IPS DF 19.7 (cell line): ENCODE results near the gene RNU5D-1.

Experiments
- DNase-seq: peaks from one replicate; pipeline ENCODE4 v3.0.0-alpha.2; 2013; ENCODE audit warnings: low read depth, low spot score

RNU5D-1 gene

DNA sequence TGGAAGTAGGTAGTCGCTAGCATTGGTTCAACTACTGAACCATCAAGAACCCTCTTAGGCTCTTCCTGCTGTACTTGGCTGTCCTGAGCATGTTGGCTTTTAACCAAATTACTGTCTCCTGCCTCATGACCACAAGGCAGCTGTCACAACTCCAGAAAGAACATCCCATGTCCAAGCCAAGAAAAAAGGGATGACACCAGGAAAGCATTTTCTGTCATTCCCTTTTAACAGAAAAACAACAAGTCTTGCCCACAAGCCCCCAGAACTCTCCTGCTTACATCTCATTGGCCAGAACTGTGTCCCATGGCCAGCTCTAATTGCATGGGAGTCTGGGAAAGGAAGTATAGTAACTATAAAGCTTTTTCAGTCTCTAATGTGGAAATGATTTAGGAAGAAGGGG is 2.4 kb upstream of the RNU5D-1 start:
- no peak for DNase-seq

DNA sequence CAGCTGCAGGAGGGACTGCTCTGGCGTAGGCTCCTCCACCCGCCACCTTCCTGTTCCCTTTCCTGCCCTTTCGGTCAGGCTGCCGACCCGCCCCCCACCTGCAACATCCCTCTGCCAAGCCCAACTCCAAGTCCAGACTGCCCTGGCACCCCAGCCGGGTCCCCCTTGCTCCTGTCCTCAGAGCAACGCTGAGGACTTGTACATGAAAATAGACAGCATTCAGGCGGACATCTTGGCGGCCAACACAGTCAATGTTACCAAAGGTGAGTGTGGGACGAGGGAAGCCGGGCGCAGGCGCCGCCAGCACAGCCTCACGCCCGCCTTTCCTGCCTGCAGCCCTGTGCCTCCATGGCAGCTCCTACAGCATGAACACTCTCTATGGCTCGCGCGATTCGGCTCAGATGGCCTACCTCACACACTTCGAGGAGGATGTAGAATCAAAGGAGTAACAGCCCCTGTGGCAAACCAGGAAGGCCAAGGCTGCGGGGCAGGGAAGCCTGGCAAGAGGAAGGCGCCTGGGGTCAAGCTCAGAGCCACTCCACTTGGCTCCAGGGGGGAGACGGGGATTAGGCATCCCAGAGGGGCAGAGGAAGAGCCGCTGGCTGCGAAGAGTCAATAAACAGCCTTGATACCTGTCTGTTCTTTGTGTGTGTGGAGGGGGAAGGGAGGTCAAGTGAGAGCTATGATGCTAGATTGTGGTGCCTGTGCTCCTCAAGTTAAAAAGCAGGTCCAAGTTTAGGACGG is 5.8 kb downstream of the RNU5D-1 start:
- DNase-seq = no peak

DNA sequence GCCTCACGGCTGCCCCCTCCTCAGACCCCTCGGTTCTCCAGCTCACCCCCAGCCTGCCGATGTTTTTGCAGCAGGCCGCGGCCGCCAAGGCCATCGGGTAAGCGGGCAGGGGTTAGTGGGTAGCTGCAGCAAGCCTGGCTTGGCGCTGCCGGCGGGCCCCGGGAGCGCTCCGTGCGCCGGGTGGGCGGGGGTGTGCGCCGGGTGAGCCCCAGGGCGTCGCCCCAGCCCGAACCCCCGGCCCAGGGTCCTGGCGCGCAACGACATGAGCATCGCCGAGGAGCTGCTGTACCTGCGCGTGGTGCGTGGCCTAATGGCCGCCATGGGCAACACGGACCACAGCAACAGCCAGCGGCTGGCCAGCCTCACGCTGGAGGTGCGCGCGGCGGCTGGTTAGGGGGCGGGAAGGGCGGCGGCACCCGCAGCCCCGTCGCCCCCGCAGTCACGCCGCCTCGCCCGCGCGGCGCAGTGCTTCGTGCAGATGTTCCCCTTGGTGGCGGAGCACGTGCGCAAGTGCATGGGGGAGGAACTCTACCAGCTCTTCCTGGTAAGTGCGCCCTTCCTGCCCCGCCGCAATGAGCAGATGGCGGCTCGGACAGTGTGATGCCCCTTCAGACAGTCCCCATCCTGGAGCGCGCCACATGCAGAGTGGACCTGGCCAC is 6.5 kb downstream of the RNU5D-1 start:
- DNase-seq = no peak

DNA sequence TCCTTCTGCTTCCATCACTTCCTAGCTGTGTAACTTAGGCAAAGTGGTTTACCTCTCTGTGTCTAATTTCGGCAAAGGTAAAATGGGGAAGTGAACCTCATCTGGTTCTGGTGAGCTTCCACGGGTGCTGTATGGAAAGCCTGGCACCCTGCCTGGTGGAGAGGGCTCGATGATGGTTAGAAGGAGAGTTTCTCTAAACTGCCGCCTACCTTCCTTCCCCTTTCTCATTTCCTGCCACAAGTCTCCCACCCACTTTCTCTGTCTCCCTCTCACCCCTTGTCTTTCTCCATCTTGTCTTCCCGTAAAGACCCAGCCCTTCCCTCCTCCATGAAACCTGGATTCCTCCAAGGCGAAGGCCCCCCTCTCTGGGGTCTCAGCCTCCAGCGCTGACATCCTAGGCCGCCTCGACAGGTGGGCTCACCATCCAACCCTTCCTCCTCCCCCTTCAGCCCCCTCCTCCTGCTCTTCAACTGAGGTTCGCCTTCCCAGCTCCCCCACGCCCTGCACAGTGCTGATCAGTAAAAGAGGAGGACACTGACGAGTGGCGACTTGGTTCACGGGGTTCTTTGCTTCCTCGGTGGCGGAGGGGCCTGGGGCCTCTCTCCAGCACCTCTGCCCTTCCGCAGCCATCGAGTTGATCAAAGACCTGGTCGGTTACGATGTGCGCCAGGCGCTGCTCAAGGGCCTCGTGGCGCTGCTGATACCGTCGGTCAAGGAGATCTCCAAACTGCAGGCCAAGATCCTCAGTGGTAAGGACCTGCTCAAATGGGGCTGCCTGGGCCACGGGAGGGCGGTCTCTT is 7.3 kb downstream of the RNU5D-1 start:
- DNase-seq = no peak

DNA sequence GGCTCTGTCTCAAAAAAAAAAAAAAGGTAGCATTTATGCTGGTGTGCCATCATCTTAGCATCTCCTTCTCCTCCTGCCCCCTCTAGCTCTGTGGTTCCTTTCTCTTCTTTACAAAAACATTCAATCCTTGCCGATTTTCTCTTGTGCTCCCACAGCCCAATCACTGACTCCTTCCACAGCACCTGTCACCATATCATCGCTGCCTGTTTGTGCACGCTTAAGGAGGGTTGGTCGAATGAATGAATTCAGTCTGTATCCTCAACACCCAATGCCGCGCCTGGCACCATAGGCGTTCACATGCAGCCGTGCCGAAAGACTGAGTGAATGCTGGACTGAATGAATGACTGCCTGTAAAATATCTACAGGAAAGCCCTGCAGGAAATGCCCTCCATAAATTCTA is 7.9 kb downstream of the RNU5D-1 start:
- no peak for DNase-seq

DNA sequence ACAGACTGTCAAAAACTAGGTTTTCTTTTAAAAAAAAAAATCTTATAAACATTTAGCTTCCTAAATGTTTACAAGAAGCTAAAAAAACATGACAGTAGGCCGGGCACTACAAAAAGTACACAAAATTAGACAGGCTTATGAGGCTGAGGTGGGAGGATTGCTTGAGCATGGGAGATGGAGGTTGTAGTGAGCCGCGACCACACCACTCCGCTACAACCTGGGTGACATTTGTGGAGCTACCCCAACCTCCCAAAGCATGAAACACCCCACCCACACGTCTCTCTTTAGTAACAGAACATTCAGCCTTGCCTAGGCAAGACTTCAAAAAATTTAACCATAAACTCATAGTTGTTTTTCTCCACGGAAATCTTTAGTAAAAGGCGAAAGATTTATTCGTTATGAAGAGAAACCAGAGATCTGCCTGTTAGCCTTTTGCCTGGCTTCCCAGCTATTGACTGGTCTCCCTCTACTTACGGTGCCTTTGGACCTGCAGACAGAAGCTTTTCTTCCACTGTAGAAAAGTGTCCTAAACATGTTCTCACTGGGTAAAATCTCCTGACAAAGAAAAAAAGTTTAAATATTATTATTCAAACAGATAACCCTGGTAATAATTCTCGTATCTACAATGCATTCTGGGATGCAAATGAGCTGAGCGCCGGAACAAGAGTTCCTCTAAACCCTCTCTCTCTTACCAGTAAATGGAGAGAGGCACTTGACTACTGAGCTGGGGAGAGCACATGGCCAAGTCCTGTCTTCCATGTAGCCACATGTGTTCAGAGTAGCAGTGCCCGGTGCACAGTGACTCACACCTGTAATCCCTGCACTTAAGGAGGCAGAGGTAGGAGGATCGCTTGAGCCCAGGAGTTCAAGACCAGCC is 9.2 kb downstream of the RNU5D-1 start:
- peak; percentile 86 for DNase-seq

DNA sequence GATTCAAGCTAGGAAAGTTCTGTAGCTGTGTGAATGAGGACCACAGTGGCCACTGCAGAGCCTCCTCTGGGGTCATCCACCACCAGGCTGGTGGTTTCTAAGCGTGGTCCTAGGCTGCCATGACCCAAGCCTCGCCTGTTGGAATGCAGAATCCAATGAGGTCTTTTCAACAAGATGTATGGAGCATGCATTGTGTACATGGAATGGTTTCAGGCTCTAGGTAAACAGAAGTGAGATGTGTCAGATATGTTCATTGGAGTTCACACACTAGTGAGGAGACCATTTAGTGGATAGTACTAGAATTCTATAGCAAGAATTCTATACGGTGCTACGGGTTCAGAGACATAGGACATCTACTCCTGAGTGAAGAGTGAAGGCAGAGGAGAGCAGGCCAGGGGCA is 10.7 kb downstream of the RNU5D-1 start:
- no peak for DNase-seq

DNA sequence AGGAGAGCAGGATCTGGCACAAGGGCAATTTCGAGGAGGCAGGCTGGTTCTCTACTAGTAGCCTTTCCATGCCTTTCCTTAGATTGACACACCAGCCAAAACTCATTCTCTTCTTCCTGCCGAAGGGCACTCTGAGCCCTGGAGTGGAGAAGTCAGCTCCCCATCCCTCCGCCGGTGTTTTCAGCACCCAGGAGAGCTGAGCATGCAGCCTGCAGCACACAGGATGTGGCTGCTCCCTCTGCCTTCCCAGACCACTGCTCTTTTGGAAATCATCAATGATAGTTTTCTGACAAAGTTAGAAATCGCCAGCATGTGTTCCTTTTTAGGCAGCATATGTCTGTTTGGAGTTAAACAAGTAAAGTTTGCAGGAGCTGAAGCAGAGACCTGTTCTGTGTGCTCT is 11.7 kb downstream of the RNU5D-1 start:
- DNase-seq = no peak

DNA sequence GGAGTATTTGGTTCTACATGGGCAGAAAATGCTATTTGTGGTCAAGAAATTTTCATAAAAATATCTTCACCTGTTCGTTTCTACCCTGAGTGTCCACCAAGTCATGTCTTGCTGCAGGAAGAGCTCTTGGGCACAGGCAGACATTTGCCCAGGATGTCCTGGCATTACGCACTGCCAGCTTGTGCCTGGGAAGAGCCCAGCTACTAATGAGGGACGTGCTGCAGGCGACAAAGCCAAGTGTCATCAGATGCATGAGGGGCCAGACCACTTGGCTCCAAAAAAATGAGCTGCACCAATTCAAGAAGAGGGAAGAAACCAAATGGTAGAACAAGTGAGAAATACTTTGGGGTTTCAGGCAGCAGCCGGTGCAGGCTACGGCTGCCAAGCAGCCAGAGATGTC is 12.9 kb downstream of the RNU5D-1 start:
- no peak for DNase-seq

DNA sequence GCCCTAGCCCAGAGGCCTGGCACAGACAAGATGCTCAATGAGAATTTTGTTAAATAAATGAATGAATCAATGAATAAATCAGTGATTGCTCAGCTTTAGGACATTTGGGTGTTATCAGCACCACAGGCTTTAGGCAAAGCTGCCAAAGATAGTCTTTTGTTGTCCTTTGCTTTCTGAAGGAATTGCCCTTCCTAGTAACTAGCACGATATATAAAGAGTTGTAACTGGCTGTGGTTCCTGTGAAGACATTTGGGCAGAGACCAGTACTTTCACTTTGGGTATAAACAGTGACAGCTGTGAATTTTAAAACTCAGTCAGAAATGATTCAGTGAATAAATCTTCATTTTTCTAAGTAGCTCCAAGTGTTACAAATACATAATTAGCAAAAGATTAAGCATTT is 13.3 kb downstream of the RNU5D-1 start:
- no peak for DNase-seq

DNA sequence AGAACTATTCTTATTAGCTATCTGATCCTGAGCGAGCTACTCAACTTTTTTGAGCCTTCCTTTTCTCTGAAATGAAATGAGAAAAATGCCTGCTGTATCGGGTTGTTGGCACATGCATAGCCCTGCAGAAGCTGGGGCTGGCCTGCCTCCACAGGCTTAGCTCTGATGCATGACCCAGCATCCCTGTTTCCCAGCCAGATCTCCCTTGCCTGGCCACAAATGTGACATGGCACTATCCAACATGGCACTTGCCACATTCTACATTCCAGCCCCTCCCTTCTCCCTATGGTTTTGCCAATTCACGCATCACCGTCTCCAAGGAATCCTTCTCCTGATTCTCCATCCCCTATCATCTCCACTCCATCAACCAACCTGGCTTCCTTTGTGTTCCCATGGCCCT is 13.8 kb downstream of the RNU5D-1 start:
- no peak for DNase-seq

DNA sequence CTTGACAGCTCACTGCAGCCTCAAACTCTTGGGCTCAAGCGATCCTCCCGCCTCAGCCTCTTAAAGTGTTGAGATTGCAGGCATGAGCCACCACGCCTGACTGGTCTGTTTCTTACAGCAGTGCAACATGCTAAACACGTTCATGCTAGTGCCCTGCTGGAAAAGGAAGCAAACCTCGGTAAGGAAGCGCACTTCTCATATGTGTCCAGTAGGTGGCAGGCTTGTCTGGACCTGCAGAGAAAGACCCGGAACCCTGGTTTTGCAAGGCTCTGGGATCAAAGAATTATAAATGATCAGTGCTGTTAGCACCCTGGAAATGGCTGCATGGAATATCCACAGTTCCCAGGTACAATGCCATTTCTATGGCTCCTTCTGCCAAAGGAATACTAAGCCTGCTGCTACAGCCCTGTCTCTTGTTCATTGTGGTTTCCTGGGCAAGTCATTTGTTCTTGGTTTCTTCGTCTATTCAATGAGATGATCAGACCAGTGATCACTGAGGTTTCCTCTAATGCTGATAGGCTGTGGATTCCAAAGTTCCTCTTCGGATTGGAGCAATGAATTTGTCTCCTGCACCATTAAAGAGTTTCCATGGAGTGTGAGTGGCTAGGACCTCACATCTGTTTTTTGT is 15.9 kb downstream of the RNU5D-1 start:
- no peak for DNase-seq

DNA sequence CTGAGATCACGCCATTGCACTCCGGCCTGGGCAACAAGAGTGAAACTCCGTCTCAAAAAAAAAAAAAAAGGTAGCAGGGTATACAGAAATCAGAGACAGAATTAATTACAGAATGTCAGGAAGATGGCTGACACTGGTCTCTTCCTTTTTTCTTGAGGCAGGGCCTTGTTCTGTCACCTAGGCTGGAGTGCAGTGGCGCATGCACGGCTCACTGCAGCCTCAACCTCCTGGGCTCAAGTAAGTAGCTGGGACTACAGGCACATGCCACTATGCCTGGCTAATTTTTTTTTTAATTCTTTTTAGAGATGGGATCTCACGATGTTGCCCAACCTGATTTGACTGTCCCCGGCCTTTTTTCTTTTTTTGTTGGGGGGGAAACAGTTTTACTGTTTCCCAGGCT is 16.4 kb downstream of the RNU5D-1 start:
- DNase-seq = no peak

DNA sequence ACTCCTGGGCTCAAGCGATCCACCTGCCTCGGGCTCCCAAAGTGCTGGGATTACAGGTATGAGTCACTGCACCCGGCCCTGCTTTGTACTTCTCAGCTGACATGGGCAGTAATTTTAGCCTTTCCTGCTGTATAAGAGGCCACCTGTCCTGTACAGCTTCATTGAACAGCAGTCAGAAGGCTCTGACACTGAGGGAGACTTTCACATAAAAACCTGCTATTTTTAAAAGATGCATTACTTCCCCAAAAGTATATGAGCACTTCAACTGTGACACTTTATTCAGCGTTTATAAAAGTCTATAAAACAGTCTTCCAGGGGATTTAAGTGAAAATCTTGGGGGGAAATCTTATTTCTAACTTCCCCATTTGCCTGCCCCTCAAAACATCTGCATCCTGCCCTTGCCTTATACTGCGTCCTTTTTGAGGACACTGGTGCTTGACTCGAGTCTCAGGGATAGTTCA is 17.6 kb downstream of the RNU5D-1 start:
- DNase-seq = no peak

DNA sequence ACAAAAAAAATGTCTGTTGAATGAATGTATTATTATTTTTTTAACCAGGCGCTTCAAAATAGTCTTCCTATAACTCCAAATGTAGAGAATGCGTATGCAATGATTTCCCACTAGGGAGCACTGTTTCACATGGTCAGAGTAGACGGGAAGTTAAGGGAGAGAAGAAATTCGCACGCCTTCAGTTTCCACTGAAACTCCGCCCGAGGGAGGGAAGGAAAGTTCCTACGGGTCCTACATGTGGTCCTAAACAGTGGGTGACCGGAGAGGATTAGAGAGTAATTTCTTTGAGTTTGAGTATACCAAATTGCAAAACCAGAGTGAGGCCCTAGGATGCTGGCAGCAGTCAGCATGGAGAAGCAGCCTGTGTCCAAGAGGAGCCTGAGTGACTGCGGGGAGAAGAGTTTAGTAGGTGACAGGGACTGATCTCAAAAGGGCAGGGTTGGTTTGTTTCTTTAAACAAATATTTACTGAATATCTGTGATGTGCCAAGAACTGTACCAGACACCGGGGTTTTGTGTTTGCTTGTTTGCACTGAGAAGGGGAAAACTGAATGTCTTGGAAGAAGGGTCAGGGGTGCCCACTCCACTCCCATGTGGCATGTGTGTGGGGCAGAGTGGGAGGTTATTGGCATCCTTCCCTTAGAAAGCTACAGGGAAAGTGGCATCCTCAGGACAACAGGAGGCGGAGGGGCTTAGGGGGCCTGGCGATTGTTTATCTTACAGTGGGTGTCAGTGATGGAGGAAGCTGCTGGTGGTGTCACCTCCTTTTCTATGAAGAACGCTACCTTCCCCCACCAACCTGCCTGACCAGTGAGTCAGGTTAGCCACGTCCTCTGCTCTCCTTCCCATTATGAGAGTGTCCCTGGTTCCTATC is 22.8 kb downstream of the RNU5D-1 start:
- no peak for DNase-seq

DNA sequence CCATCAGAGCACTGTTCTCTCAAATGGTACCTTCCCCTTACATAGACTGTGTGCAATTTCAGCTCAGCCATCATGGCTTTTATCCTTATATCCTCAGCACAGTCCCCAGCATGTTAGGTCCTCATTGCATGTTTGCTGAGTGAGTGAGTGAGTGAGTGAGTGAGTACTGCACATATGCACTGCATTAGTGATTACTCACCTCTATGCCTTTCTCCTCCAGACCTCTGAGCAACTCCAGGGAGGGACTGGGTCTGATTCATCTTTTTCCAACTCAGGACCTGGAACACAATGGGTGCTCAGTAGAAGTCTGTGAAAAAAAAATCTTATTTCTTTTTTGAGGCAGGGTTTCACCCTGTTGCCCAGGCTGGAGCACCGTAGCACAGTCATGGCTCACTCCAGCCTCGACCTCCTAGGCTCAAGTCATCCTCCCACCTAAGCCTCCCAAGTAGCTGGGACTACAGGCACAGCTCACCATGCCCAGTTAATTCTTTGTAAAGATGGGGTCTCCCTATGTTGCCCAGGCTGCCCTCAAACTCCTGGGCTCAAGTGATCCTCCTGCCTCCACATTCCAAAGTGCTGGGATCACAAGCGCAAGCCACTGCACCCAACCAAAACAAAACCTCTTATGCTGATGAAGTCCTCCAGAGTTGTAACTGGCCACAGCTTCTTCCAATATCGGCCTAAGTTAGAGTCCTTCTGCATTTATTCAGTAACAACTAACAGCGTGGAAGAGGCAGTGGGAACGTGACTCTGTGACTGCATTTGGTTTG is 23.7 kb downstream of the RNU5D-1 start:
- DNase-seq = no peak

DNA sequence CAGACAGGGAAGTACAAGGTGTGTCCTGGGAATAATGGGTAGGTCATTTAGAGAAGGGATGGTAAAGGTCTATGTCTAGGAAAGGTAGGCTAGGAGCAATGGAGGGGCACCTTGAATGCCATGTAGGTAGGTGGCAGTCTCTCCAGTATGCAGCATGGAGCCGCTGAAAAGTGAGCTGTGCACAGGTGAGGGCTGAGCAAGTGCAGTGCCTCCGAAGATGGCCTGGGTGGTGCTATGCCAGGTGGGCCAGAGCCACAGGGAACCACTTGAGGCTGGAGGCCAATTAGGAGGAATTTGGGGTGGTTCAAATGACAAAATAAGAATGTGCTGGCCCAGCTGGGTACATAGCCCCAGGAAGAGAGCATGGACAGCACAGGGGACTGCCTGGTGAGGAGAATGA is 25.0 kb downstream of the RNU5D-1 start:
- no peak for DNase-seq

DNA sequence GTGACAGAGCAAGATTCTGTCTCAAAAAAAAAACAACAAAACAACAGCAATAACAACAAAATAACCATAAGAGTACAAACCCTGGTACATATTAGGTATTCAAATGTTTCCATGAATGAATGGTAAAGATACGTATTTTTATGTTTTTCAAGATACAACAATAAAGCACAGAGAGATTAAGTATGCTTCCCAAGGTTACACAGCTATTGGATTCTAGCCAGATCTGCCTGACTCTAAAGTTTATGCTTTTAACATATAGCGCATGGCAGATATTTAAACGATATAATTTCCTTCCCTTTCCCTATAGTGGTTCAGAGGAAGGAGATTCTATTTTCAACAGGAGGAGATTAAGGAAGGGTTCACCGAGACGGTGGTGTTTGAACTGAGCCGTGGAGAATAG is 25.5 kb downstream of the RNU5D-1 start:
- DNase-seq = no peak

DNA sequence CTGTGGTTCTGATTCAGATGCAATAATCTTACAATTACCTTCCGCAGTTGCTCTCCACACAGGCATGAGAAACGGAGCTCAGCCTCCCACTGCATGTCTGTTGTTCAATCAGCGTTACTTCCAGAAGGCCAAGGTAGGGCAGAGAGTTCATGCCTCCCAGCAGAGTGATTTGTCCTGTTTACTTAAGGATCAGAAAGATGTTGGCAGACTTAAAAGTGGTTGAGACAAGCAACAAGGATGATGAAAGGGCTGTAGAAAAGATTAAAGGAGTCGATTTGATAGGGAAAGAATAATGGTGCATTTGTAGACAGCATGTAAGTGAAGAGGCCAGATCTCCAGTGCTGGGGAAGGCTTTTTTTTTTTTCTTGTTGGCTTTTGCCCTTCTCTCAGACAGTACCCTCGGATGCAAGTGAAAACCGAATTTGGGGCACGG is 29.8 kb downstream of the RNU5D-1 start:
- DNase-seq = no peak
